ENCODE measurements around the gene CTSK.

DNA sequence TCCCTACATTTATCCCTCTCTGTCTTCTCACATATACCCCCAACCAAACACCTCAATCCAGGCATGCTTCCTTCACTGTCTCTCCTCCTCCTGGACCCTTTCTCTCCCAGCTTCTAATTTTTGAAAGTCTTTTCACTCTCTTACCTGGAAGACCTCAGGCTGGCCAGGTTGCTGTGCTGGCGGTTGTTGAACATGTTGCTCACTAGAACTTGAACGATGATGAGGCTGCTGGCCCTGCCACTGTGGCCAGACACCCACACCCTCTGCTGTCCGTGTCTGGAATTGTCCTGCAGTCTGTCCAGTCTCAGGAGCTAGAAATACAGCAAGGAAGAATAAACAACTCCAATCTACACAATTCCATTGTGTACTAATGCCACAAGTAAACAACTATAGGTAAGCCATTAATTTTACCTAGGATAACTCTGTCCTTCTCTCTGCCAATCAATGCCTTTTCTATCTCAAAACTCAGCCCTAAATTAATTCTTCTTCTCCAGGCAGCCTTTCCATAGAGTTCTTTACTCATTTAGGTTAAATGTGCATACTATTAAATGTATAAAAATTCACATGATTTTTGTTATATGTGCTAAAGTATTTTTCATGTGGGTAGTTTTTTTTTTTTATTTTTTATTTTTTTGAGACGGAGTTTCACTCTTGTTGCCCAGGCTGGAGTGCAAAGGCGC lies 5.1 kb upstream of the CTSK start:
- TF ChIP-seq, protein P1, sequence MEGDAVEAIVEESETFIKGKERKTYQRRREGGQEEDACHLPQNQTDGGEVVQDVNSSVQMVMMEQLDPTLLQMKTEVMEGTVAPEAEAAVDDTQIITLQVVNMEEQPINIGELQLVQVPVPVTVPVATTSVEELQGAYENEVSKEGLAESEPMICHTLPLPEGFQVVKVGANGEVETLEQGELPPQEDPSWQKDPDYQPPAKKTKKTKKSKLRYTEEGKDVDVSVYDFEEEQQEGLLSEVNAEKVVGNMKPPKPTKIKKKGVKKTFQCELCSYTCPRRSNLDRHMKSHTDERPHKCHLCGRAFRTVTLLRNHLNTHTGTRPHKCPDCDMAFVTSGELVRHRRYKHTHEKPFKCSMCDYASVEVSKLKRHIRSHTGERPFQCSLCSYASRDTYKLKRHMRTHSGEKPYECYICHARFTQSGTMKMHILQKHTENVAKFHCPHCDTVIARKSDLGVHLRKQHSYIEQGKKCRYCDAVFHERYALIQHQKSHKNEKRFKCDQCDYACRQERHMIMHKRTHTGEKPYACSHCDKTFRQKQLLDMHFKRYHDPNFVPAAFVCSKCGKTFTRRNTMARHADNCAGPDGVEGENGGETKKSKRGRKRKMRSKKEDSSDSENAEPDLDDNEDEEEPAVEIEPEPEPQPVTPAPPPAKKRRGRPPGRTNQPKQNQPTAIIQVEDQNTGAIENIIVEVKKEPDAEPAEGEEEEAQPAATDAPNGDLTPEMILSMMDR (conservative IDR thresholded peaks at IDR 0.05; ENCODE audit: low read depth, low read length): peak; percentile 82
- TF ChIP-seq MAFK (IDR thresholded peaks at IDR 0.05; ENCODE audit: low read depth, low read length) (no peak), MAZ (IDR thresholded peaks at IDR 0.05; ENCODE audit: borderline replicate concordance, low read depth, low read length) (no peak), POLR2A (IDR thresholded peaks at IDR 0.05; ENCODE audit: low read depth, low read length) (no peak), RFX5 (IDR thresholded peaks at IDR 0.05; ENCODE audit: low read depth, low read length) (no peak), RAD21 (IDR thresholded peaks at IDR 0.05; ENCODE audit: low read length) (peak; percentile 92), BHLHE40 (IDR thresholded peaks at IDR 0.05; ENCODE audit: low read depth, low read length) (no peak), CEBPB (IDR thresholded peaks at IDR 0.05; ENCODE audit: low read depth, low read length) (no peak), CHD1 (IDR thresholded peaks at IDR 0.05; ENCODE audit: low read depth, low read length) (no peak), SMC3 (IDR thresholded peaks at IDR 0.05; ENCODE audit: low read depth, low read length) (peak; percentile 85)
- TF ChIP-seq, protein P2, sequence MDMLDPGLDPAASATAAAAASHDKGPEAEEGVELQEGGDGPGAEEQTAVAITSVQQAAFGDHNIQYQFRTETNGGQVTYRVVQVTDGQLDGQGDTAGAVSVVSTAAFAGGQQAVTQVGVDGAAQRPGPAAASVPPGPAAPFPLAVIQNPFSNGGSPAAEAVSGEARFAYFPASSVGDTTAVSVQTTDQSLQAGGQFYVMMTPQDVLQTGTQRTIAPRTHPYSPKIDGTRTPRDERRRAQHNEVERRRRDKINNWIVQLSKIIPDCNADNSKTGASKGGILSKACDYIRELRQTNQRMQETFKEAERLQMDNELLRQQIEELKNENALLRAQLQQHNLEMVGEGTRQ (IDR thresholded peaks at IDR 0.05; ENCODE audit: low read depth, low read length): no peak

Data from IMR-90 (cell line).